ENCODE results near the gene SESN2. TPM values are rescaled to one million over a fixed set of nuclear protein-coding genes. Genes with fewer than 3 reads are reported as not detected.
"Not testable (repeated sequence)": the region's sequence is repeated elsewhere in the genome, so short reads cannot be mapped to it uniquely, and the experiment has no call there.

Gene SESN2
- total RNA-seq, 1 experiment from 2014 or later, result 36.0 TPM

- Histone ChIP-seq H3K27me3 (ENCODE audit: control insufficient read depth, insufficient read depth, low read length) (no peaks in the 10 kb centered on the region), H3K4me3 (ENCODE audit: insufficient read depth, low read depth, low read length) (no peak overlapping the region), H3K36me3 (replicated peaks; ENCODE audit: control insufficient read depth, insufficient read depth, low read length) (no peaks in the 10 kb centered on the region)
- no peak for DNase-seq
These were observed 57.7 kb downstream of the SESN2 start for GRCh38 chr1:28317014-28317413.

GRCh38 chr1:28322194-28322593 is 62.9 kb downstream of the SESN2 start:
- DNase-seq, result no peak
- Histone ChIP-seq H3K27me3 (ENCODE audit: control insufficient read depth, insufficient read depth, low read length) (no peaks in the 10 kb centered on the region), H3K36me3 (replicated peaks; ENCODE audit: control insufficient read depth, insufficient read depth, low read length) (no peaks in the 10 kb centered on the region), H3K4me3 (ENCODE audit: insufficient read depth, low read depth, low read length) (no peak overlapping the region)

GRCh38 chr1:28323720-28324119 is 64.4 kb downstream of the SESN2 start:
- no peaks in the 10 kb centered on the region for H3K36me3 ChIP-seq (replicated peaks; ENCODE audit: control insufficient read depth, insufficient read depth, low read length)
- H3K4me3 ChIP-seq (ENCODE audit: insufficient read depth, low read depth, low read length), result no peak overlapping the region
- H3K27me3 ChIP-seq (ENCODE audit: control insufficient read depth, insufficient read depth, low read length), result no peaks in the 10 kb centered on the region
- DNase-seq, result no peak

- no peaks in the 10 kb centered on the region for H3K27me3 ChIP-seq (ENCODE audit: control insufficient read depth, insufficient read depth, low read length)
- no peak for DNase-seq
- no peaks in the 10 kb centered on the region; the same call in 1 of the 2 replicates for H3K36me3 ChIP-seq (replicated peaks; ENCODE audit: control insufficient read depth, insufficient read depth, low read length)
- no peak overlapping the region for H3K4me3 ChIP-seq (ENCODE audit: insufficient read depth, low read depth, low read length)
These were observed 67.2 kb downstream of the SESN2 start for GRCh38 chr1:28326515-28326914.

- H3K4me3 ChIP-seq (ENCODE audit: insufficient read depth, low read depth, low read length), result no peak overlapping the region
These were observed 67.7 kb downstream of the SESN2 start for GRCh38 chr1:28326984-28327383.

GRCh38 chr1:28327431-28327830 is 68.1 kb downstream of the SESN2 start:
- H3K4me3 ChIP-seq (ENCODE audit: insufficient read depth, low read depth, low read length); H3K27me3 ChIP-seq (ENCODE audit: control insufficient read depth, insufficient read depth, low read length); DNase-seq: not testable (repeated sequence)

More at GRCh38 chr1:28326984-28327383, 67.7 kb downstream of the SESN2 start:
- DNase-seq, result no peak
- Histone ChIP-seq H3K36me3 (replicated peaks; ENCODE audit: control insufficient read depth, insufficient read depth, low read length) (no peaks in the 10 kb centered on the region; the same call in 1 of the 2 replicates), H3K27me3 (ENCODE audit: control insufficient read depth, insufficient read depth, low read length) (no peaks in the 10 kb centered on the region)

GRCh38 chr1:28328228-28328648 is 68.9 kb downstream of the SESN2 start:
- peak overlapping the region; percentile 66 for H3K4me3 ChIP-seq (ENCODE audit: insufficient read depth, low read depth, low read length)

More at GRCh38 chr1:28327431-28327830, 68.1 kb downstream of the SESN2 start:
- H3K36me3 ChIP-seq (replicated peaks; ENCODE audit: control insufficient read depth, insufficient read depth, low read length), result not testable (repeated sequence)

GRCh38 chr1:28329395-28330153 is 70.3 kb downstream of the SESN2 start:
- Histone ChIP-seq H3K27me3 (ENCODE audit: control insufficient read depth, insufficient read depth, low read length) (no peaks in the 10 kb centered on the region), H3K36me3 (replicated peaks; ENCODE audit: control insufficient read depth, insufficient read depth, low read length) (peaks cover 10% of the 10 kb centered on the region), H3K4me3 (ENCODE audit: insufficient read depth, low read depth, low read length) (peak overlapping the region; percentile 66)
- no peak for DNase-seq

More at GRCh38 chr1:28328228-28328648, 68.9 kb downstream of the SESN2 start:
- H3K36me3 ChIP-seq (replicated peaks; ENCODE audit: control insufficient read depth, insufficient read depth, low read length), result peaks cover 5% of the 10 kb centered on the region; the same call in 1 of the 2 replicates
- no peak for DNase-seq
- no peaks in the 10 kb centered on the region for H3K27me3 ChIP-seq (ENCODE audit: control insufficient read depth, insufficient read depth, low read length)

Other genes with a start within 250 kb of the SESN2 start
- gene EYA3, start 170.9 kb upstream of the SESN2 start, total RNA-seq (2014; rRNA removed; shearing (Covaris generic)), result 26.6 and 38.3 TPM in 2 replicates
- gene PTAFR, start 82.8 kb upstream of the SESN2 start, total RNA-seq (2014; rRNA removed; shearing (Covaris generic)), result 0.55 and 0.81 TPM in 2 replicates
- 115 and 117 TPM in 2 replicates for gene DNAJC8, start 26.5 kb upstream of the SESN2 start, total RNA-seq (2014; rRNA removed; shearing (Covaris generic))
- 211 and 240 TPM in 2 replicates for gene ATP5IF1, start 23.4 kb upstream of the SESN2 start, total RNA-seq (2014; rRNA removed; shearing (Covaris generic))
- gene MED18, start 69.5 kb downstream of the SESN2 start, total RNA-seq (2014; rRNA removed; shearing (Covaris generic)), result 25.0 and 32.4 TPM in 2 replicates
- gene PHACTR4, start 110.2 kb downstream of the SESN2 start, total RNA-seq (2014; rRNA removed; shearing (Covaris generic)), result 16.9 and 23.0 TPM in 2 replicates
- gene RCC1, start 246.5 kb downstream of the SESN2 start, total RNA-seq (2014; rRNA removed; shearing (Covaris generic)), result 113 and 136 TPM in 2 replicates